ENCODE data around the gene OR6K3. TPM values are rescaled to one million over a fixed set of nuclear protein-coding genes. Genes with fewer than 3 reads are reported as not detected.

The OR6K3 gene
- polyA plus RNA-seq, 2 of the 4 experiments (the other 2 are of a cell fraction) = not detected

DNA sequence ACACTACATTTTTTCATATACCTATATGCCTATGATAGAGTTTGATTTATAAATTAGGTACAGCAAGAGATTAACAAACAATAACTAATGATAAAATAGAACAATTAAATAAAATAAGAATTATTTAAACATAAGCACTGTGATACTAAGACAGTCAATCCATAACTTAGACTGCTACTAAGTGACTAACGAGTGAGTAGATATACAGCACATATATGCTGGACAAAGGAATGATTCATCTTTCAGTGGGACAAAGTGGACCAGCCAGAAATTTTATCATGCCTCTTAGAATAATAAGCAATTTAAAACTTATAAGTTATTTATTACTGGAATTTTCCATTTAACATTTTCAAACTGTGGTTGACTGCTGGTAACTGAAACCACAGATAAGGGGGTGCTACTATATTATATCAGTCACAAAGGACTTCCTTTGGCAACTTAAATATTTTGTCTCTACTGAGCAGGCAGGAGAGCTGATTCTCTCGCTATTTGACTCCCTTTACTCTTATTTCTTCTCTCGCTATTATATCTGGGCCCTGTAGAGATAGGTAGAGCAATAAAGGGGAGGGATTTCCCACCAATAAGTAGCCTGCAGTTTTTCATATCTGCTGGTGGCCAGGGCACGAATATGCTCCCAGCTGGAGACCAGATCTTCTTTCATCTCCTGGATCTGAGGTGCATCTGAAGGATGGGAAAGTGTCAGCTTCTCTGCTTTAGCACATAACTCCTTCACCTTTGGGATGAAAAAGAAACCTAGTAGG lies 44.8 kb downstream of the OR6K3 start (continued):
- TF ChIP-seq, protein P1, sequence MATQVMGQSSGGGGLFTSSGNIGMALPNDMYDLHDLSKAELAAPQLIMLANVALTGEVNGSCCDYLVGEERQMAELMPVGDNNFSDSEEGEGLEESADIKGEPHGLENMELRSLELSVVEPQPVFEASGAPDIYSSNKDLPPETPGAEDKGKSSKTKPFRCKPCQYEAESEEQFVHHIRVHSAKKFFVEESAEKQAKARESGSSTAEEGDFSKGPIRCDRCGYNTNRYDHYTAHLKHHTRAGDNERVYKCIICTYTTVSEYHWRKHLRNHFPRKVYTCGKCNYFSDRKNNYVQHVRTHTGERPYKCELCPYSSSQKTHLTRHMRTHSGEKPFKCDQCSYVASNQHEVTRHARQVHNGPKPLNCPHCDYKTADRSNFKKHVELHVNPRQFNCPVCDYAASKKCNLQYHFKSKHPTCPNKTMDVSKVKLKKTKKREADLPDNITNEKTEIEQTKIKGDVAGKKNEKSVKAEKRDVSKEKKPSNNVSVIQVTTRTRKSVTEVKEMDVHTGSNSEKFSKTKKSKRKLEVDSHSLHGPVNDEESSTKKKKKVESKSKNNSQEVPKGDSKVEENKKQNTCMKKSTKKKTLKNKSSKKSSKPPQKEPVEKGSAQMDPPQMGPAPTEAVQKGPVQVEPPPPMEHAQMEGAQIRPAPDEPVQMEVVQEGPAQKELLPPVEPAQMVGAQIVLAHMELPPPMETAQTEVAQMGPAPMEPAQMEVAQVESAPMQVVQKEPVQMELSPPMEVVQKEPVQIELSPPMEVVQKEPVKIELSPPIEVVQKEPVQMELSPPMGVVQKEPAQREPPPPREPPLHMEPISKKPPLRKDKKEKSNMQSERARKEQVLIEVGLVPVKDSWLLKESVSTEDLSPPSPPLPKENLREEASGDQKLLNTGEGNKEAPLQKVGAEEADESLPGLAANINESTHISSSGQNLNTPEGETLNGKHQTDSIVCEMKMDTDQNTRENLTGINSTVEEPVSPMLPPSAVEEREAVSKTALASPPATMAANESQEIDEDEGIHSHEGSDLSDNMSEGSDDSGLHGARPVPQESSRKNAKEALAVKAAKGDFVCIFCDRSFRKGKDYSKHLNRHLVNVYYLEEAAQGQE (IDR thresholded peaks at IDR 0.05) = no peak
- TF ChIP-seq, protein P2, sequence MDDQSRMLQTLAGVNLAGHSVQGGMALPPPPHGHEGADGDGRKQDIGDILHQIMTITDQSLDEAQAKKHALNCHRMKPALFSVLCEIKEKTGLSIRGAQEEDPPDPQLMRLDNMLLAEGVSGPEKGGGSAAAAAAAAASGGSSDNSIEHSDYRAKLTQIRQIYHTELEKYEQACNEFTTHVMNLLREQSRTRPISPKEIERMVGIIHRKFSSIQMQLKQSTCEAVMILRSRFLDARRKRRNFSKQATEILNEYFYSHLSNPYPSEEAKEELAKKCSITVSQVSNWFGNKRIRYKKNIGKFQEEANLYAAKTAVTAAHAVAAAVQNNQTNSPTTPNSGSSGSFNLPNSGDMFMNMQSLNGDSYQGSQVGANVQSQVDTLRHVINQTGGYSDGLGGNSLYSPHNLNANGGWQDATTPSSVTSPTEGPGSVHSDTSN (IDR thresholded peaks at IDR 0.05) = no peak

DNA sequence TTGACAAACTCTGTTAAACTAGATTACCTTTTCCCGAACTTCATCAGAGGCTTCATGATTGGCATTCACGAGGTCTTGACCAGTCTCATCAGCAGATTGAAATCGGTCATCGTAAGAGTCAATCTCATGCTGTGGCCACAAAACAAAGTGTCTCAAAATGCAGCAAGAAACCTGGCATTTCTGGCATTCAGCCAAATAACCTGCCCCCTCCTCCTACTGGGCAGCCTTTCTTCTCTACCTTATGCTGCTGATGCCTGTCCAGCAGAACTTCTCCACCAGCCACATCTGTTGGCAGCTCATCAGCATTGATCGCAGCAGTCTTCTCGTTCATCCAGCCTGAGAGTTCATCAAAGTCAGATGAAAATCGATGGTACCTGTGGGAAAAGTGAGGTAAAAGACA lies 46.2 kb downstream of the OR6K3 start:
- Histone ChIP-seq H3K4me1 (no peaks in the 10 kb centered on the region), H3K27ac (no peak overlapping the region), H3K9me3 (no peaks in the 10 kb centered on the region), H3K4me2 (no peak overlapping the region), H3K4me3 (no peak overlapping the region)
- DNase-seq (ENCODE audit: low read depth in 1 of 2, low spot score in 1 of 2) = no peak
- FAIRE-seq = no peak
- POLR2A ChIA-PET = no interaction called here
- ATAC-seq = no peak
- WGBS (ENCODE audit: missing lambda C conversion rate) = 26% methylated on average over 7 of the region's 7 CpGs
- CTCF ChIA-PET = no interaction called here
- no peak for TF ChIP-seq RNF2 (IDR thresholded peaks at IDR 0.05; ENCODE audit: borderline replicate concordance, low read depth)
- no peak for TF ChIP-seq TP53 (CRISPR knock-in tag; IDR thresholded peaks at IDR 0.05)
- TF ChIP-seq POLR2A (IDR thresholded peaks at IDR 0.05; ENCODE audit: low read length) = no peak
- TF ChIP-seq, protein P3, sequence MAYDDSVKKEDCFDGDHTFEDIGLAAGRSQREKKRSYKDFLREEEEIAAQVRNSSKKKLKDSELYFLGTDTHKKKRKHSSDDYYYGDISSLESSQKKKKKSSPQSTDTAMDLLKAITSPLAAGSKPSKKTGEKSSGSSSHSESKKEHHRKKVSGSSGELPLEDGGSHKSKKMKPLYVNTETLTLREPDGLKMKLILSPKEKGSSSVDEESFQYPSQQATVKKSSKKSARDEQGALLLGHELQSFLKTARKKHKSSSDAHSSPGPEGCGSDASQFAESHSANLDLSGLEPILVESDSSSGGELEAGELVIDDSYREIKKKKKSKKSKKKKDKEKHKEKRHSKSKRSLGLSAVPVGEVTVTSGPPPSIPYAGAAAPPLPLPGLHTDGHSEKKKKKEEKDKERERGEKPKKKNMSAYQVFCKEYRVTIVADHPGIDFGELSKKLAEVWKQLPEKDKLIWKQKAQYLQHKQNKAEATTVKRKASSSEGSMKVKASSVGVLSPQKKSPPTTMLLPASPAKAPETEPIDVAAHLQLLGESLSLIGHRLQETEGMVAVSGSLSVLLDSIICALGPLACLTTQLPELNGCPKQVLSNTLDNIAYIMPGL (CRISPR knock-in tag; IDR thresholded peaks at IDR 0.05; ENCODE audit: borderline replicate concordance) = no peak
- TF ChIP-seq ZSCAN20 (CRISPR knock-in tag; IDR thresholded peaks at IDR 0.05) = no peak
- TF ChIP-seq, protein P4, sequence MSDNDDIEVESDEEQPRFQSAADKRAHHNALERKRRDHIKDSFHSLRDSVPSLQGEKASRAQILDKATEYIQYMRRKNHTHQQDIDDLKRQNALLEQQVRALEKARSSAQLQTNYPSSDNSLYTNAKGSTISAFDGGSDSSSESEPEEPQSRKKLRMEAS (IDR thresholded peaks at IDR 0.05) = no peak
- no peak for TF ChIP-seq CBX2 (IDR thresholded peaks at IDR 0.05; ENCODE audit: borderline replicate concordance, low read depth)
- no peak for TF ChIP-seq ZC3H11A (IDR thresholded peaks at IDR 0.05)
- TF ChIP-seq POLR2AphosphoS2 (conservative IDR thresholded peaks at IDR 0.05; ENCODE audit: low read length) = no peak

Other genes with a start within 250 kb of the OR6K3 start
- not detected in 2 replicates for gene OR10R2, start 248.5 kb downstream of the OR6K3 start, polyA plus RNA-seq (2011; rRNA removed)
- not detected in 3 replicates for gene OR10R2, start 248.5 kb downstream of the OR6K3 start, polyA plus RNA-seq (2017; fragmentation: RNase III; extraction: RNeasy Plus Mini Kit Qiagen cat#74134 plus additional on column Dnase treatment)
- not detected in 2 replicates for gene OR6Y1, start 166.3 kb downstream of the OR6K3 start, polyA plus RNA-seq (2011; rRNA removed)
- gene OR6Y1, start 166.3 kb downstream of the OR6K3 start, polyA plus RNA-seq (2017; fragmentation: RNase III; extraction: RNeasy Plus Mini Kit Qiagen cat#74134 plus additional on column Dnase treatment) = not detected in 3 replicates
- gene OR6P1, start 150.1 kb downstream of the OR6K3 start, polyA plus RNA-seq (2011; rRNA removed) = not detected in 2 replicates
- not detected in 3 replicates for gene OR6P1, start 150.1 kb downstream of the OR6K3 start, polyA plus RNA-seq (2017; fragmentation: RNase III; extraction: RNeasy Plus Mini Kit Qiagen cat#74134 plus additional on column Dnase treatment)
- gene OR10X1, start 140.8 kb downstream of the OR6K3 start, polyA plus RNA-seq (2011; rRNA removed) = not detected in 2 replicates
- not detected in 3 replicates for gene OR10X1, start 140.8 kb downstream of the OR6K3 start, polyA plus RNA-seq (2017; fragmentation: RNase III; extraction: RNeasy Plus Mini Kit Qiagen cat#74134 plus additional on column Dnase treatment)
- gene OR10Z1, start 115.5 kb downstream of the OR6K3 start, polyA plus RNA-seq (2011; rRNA removed) = not detected in 2 replicates
- gene OR10Z1, start 115.5 kb downstream of the OR6K3 start, polyA plus RNA-seq (2017; fragmentation: RNase III; extraction: RNeasy Plus Mini Kit Qiagen cat#74134 plus additional on column Dnase treatment) = not detected in 3 replicates
- 0.09 and 0.10 TPM in 2 replicates for gene SPTA1, start 34.0 kb downstream of the OR6K3 start, polyA plus RNA-seq (2011; rRNA removed)
- gene SPTA1, start 34.0 kb downstream of the OR6K3 start, polyA plus RNA-seq (2017; fragmentation: RNase III; extraction: RNeasy Plus Mini Kit Qiagen cat#74134 plus additional on column Dnase treatment) = not detected in 3 replicates
- not detected in 2 replicates for gene OR6K2, start 20.1 kb downstream of the OR6K3 start, polyA plus RNA-seq (2011; rRNA removed)
- gene OR6K2, start 20.1 kb downstream of the OR6K3 start, polyA plus RNA-seq (2017; fragmentation: RNase III; extraction: RNeasy Plus Mini Kit Qiagen cat#74134 plus additional on column Dnase treatment) = not detected in 3 replicates
- gene OR6K6, start 34.0 kb upstream of the OR6K3 start, polyA plus RNA-seq (2011; rRNA removed) = not detected in 2 replicates
- not detected in 3 replicates for gene OR6K6, start 34.0 kb upstream of the OR6K3 start, polyA plus RNA-seq (2017; fragmentation: RNase III; extraction: RNeasy Plus Mini Kit Qiagen cat#74134 plus additional on column Dnase treatment)
- not detected in 2 replicates for gene OR6N1, start 51.5 kb upstream of the OR6K3 start, polyA plus RNA-seq (2011; rRNA removed)
- gene OR6N1, start 51.5 kb upstream of the OR6K3 start, polyA plus RNA-seq (2017; fragmentation: RNase III; extraction: RNeasy Plus Mini Kit Qiagen cat#74134 plus additional on column Dnase treatment) = not detected in 3 replicates
- gene OR6N2, start 60.5 kb upstream of the OR6K3 start, polyA plus RNA-seq (2011; rRNA removed) = not detected in 2 replicates
- gene OR6N2, start 60.5 kb upstream of the OR6K3 start, polyA plus RNA-seq (2017; fragmentation: RNase III; extraction: RNeasy Plus Mini Kit Qiagen cat#74134 plus additional on column Dnase treatment) = not detected in 3 replicates
- not detected in 2 replicates for gene MNDA, start 110.6 kb upstream of the OR6K3 start, polyA plus RNA-seq (2011; rRNA removed)
- not detected in 3 replicates for gene MNDA, start 110.6 kb upstream of the OR6K3 start, polyA plus RNA-seq (2017; fragmentation: RNase III; extraction: RNeasy Plus Mini Kit Qiagen cat#74134 plus additional on column Dnase treatment)
- gene PYHIN1, start 210.8 kb upstream of the OR6K3 start, polyA plus RNA-seq (2011; rRNA removed) = not detected in 2 replicates
- not detected in 3 replicates for gene PYHIN1, start 210.8 kb upstream of the OR6K3 start, polyA plus RNA-seq (2017; fragmentation: RNase III; extraction: RNeasy Plus Mini Kit Qiagen cat#74134 plus additional on column Dnase treatment)

Measured in A549 (cell line).